ENCODE data around the gene LACC1.

LACC1 gene

GRCh38 chr13:43884222-43884621 is 4.5 kb downstream of the LACC1 start:
- DNase-seq (ENCODE audit: low spot score) = no peak

GRCh38 chr13:43894438-43894837 is 14.7 kb downstream of the LACC1 start:
- no peak for DNase-seq (ENCODE audit: low spot score)

- no peak for DNase-seq (ENCODE audit: low spot score)
Measured at GRCh38 chr13:43895940-43896339, 16.2 kb downstream of the LACC1 start.

- peak; percentile 93 for DNase-seq (ENCODE audit: low spot score)
Measured at GRCh38 chr13:43905435-43906031, 25.8 kb downstream of the LACC1 start.

- peak; percentile 53 for DNase-seq (ENCODE audit: low spot score)
Measured at GRCh38 chr13:43908156-43909126, 28.7 kb downstream of the LACC1 start.

GRCh38 chr13:43910856-43911255 is 31.2 kb downstream of the LACC1 start:
- no peak for DNase-seq (ENCODE audit: low spot score)

- no peak for DNase-seq (ENCODE audit: low spot score)
Measured at GRCh38 chr13:43911278-43911677, 31.6 kb downstream of the LACC1 start.

GRCh38 chr13:43911871-43912270 is 32.2 kb downstream of the LACC1 start:
- no peak for DNase-seq (ENCODE audit: low spot score)

- DNase-seq (ENCODE audit: low spot score) = no peak
Measured at GRCh38 chr13:43915451-43915850, 35.7 kb downstream of the LACC1 start.

- no peak for DNase-seq (ENCODE audit: low spot score)
Measured at GRCh38 chr13:43916828-43917227, 37.1 kb downstream of the LACC1 start.

GRCh38 chr13:43918636-43919035 is 38.9 kb downstream of the LACC1 start:
- DNase-seq (ENCODE audit: low spot score) = no peak

GRCh38 chr13:43920965-43921674 is 41.4 kb downstream of the LACC1 start:
- DNase-seq (ENCODE audit: low spot score) = no peak

GRCh38 chr13:43924549-43925245 is 45.0 kb downstream of the LACC1 start:
- peak; percentile 49 for DNase-seq (ENCODE audit: low spot score)

GRCh38 chr13:43929947-43930346 is 50.2 kb downstream of the LACC1 start:
- DNase-seq (ENCODE audit: low spot score) = no peak

GRCh38 chr13:43933378-43933777 is 53.7 kb downstream of the LACC1 start:
- DNase-seq (ENCODE audit: low spot score) = no peak

- DNase-seq (ENCODE audit: low spot score) = no peak
Measured at GRCh38 chr13:43934273-43934672, 54.6 kb downstream of the LACC1 start.

GRCh38 chr13:43935878-43936277 is 56.2 kb downstream of the LACC1 start:
- DNase-seq (ENCODE audit: low spot score) = no peak

- no peak for DNase-seq (ENCODE audit: low spot score)
Measured at GRCh38 chr13:43936647-43937046, 56.9 kb downstream of the LACC1 start.

GRCh38 chr13:43937839-43938238 is 58.1 kb downstream of the LACC1 start:
- no peak for DNase-seq (ENCODE audit: low spot score)

GRCh38 chr13:43938449-43938848 is 58.7 kb downstream of the LACC1 start:
- no peak for DNase-seq (ENCODE audit: low spot score)

- no peak for DNase-seq (ENCODE audit: low spot score)
Measured at GRCh38 chr13:43939086-43939485, 59.4 kb downstream of the LACC1 start.

GRCh38 chr13:43942286-43942685 is 62.6 kb downstream of the LACC1 start:
- DNase-seq (ENCODE audit: low spot score) = no peak
